GM12864 (cell line): ENCODE results near the gene GSTM3.
A peak's percentile ranks its signal among the peaks of the same experiment; 100 is the strongest.
"Not testable (repeated sequence)": the region's sequence is repeated elsewhere in the genome, so short reads cannot be mapped to it uniquely, and the experiment has no call there.

Experiments
- DNase-seq: peaks from one replicate; pipeline ENCODE4 v3.0.0-alpha.2; 2011; ENCODE audit warnings: low read depth
- H3K4me3 ChIP-seq: 2 replicates; pipeline ENCODE4 v1.5.1; 2011; ENCODE audit warnings: mild to moderate bottlenecking, low read depth, low read length, control low read depth
- CTCF ChIP-seq: IDR thresholded peaks from 2 replicates; pipeline ENCODE4 v1.5.1; 2011; ENCODE audit warnings: low read depth, mild to moderate bottlenecking, moderate library complexity, low read length, control low read depth, inconsistent platforms; ENCODE audit errors: missing control alignments

Gene GSTM3

GRCh38 chr1:109754738-109755137 is 13.9 kb upstream of the GSTM3 start:
- no peak for DNase-seq
- no peak overlapping the region for H3K4me3 ChIP-seq
- no peak for TF ChIP-seq CTCF

- no peak for DNase-seq
- no peak overlapping the region for H3K4me3 ChIP-seq
- no peak for TF ChIP-seq CTCF
Measured at GRCh38 chr1:109751531-109752260, 10.9 kb upstream of the GSTM3 start.

GRCh38 chr1:109750920-109751319 is 10.1 kb upstream of the GSTM3 start:
- TF ChIP-seq CTCF, result no peak
- no peak overlapping the region for H3K4me3 ChIP-seq

GRCh38 chr1:109750241-109750882 is 9.5 kb upstream of the GSTM3 start:
- DNase-seq, result no peak

More at GRCh38 chr1:109750920-109751319, 10.1 kb upstream of the GSTM3 start:
- no peak for DNase-seq

GRCh38 chr1:109749221-109749620 is 8.4 kb upstream of the GSTM3 start:
- no peak overlapping the region for H3K4me3 ChIP-seq
- no peak for TF ChIP-seq CTCF
- no peak for DNase-seq

More at GRCh38 chr1:109750241-109750882, 9.5 kb upstream of the GSTM3 start:
- no peak for TF ChIP-seq CTCF
- H3K4me3 ChIP-seq, result no peak overlapping the region

- not testable (repeated sequence) for DNase-seq, H3K4me3 ChIP-seq
Measured at GRCh38 chr1:109748311-109748710, 7.5 kb upstream of the GSTM3 start.

- H3K4me3 ChIP-seq, result peak overlapping the region; percentile 56
- DNase-seq, result peak; percentile 7
- TF ChIP-seq CTCF, result no peak
Measured at GRCh38 chr1:109739738-109740614, 862 bp downstream of the GSTM3 start.
